Caco-2 (cell line): ENCODE measurements around the gene MYH9. TPM values are rescaled to one million over a fixed set of nuclear protein-coding genes. Genes with fewer than 3 reads are reported as not detected.

Experiments used
- BruUV-seq: library from RNA; stranded (reverse); fragments of 400-500 nt; replicated peaks from 2 replicates; lab custom pipeline; 2021; lab: Mats Ljungman, UMichigan
- CTCF ChIA-PET: fragments of 300-600 bp; sonication (Branson Sonifier 250); formaldehyde crosslinking; loops from one replicate; lab custom pipeline; 2022; ENCODE audit warnings: antibody characterized with exemption; lab: Charles Lee
- POLR2A ChIA-PET: fragments of 300-600 bp; sonication (Branson Sonifier 250); formaldehyde crosslinking; loops from one replicate; lab custom pipeline; 2022; ENCODE audit warnings: antibody characterized with exemption; lab: Charles Lee
- DNase-seq, 2 experiments: peaks; one replicate each; pipeline versions ENCODE4 v3.0.0 to v3.0.0-alpha.2; 2020 to 2022
- H3K27me3 ChIP-seq: replicated peaks from 2 replicates; pipeline ENCODE4 v1.6.0; 2011; ENCODE audit warnings: low read length; ENCODE audit not compliant: control insufficient read depth, insufficient read depth
- H3K36me3 ChIP-seq: 2 replicates; pipeline ENCODE4 v1.5.1; 2011; ENCODE audit warnings: low read length; ENCODE audit not compliant: control insufficient read depth, insufficient read depth
- H3K4me1 ChIP-seq: fragments of 250-450 bp; sonication (Bioruptor Pico); 2 replicates; pipeline ENCODE4 v1.5.1; 2020; ENCODE audit warnings: mild to moderate bottlenecking
- H3K4me3 ChIP-seq: 2 replicates; pipeline ENCODE4 v1.5.1; 2011; ENCODE audit warnings: low read depth, mild to moderate bottlenecking, control low read depth, low read length
- H3K9me3 ChIP-seq: fragments of 250-450 bp; sonication (Bioruptor Pico); 2 replicates; pipeline ENCODE4 v1.5.1; 2020; ENCODE audit warnings: mild to moderate bottlenecking, moderate library complexity
- H3K27ac Mint-ChIP-seq: one replicate; pipeline ENCODE4 v1.8.0; 2022; ENCODE audit warnings: mixed read lengths; ENCODE audit not compliant: unreplicated experiment
- H3K27me3 Mint-ChIP-seq: one replicate; pipeline ENCODE4 v1.8.0; 2022; ENCODE audit warnings: mixed read lengths; ENCODE audit not compliant: insufficient read depth, unreplicated experiment
- H3K36me3 Mint-ChIP-seq: one replicate; pipeline ENCODE4 v1.8.0; 2022; ENCODE audit warnings: mild to moderate bottlenecking, mixed read lengths; ENCODE audit not compliant: insufficient read depth, unreplicated experiment
- H3K4me1 Mint-ChIP-seq: one replicate; pipeline ENCODE4 v1.8.0; 2022; ENCODE audit warnings: low read depth, mixed read lengths; ENCODE audit not compliant: unreplicated experiment
- H3K4me3 Mint-ChIP-seq: one replicate; pipeline ENCODE4 v1.8.0; 2022; ENCODE audit warnings: mild to moderate bottlenecking, moderate library complexity, mixed read lengths; ENCODE audit not compliant: unreplicated experiment
- H3K9me3 Mint-ChIP-seq: one replicate; pipeline ENCODE4 v1.8.0; 2022; ENCODE audit warnings: mixed read lengths; ENCODE audit not compliant: unreplicated experiment
- CTCF ChIP-seq, 2 experiments: fragments of 200-600 bp in 1 of 2; IDR thresholded peaks; 1 replicate in 1 of 2; 2 replicates in 1 of 2; pipeline versions ENCODE4 v1.5.1 to v1.8.0; 2011 to 2022; ENCODE audit warnings: antibody characterized with exemption in 1 of 2, control low read depth in 1 of 2, inconsistent platforms in 1 of 2, low read depth in 1 of 2, low read length in 1 of 2, mild to moderate bottlenecking in 1 of 2, moderate library complexity in 1 of 2; ENCODE audit not compliant: insufficient read depth in 1 of 2, severe bottlenecking in 1 of 2, unreplicated experiment in 1 of 2
- intact Hi-C: fragments of 100-400 bp; cut with micrococcal nuclease; formaldehyde crosslinking; loops from one replicate; pipeline ENCODE4 v1.10.0; 2022; ENCODE audit not compliant: unreplicated experiment
- total RNA-seq: library from RNA; stranded (reverse); gene quantifications from 2 replicates; pipeline ENCODE4 v1.2.3, GENCODE V29; 2022

Gene MYH9
- total RNA-seq, 1 experiment from 2014 or later: 513 TPM

GRCh38 chr22:36284171-36284571 lies 103.6 kb downstream of the MYH9 start:
- no TSS peak for BruUV-seq
- H3K36me3 Mint-ChIP-seq: peaks cover 100% of the 10 kb centered on the region
- Histone ChIP-seq H3K4me3 (no peak overlapping the region), H3K4me1 (no peaks in the 10 kb centered on the region), H3K36me3 (peaks cover 11% of the 10 kb centered on the region), H3K27me3 (no peaks in the 10 kb centered on the region), H3K9me3 (no peaks in the 10 kb centered on the region)
- ChIA-PET CTCF (no interaction called here), POLR2A (no interaction called here)
- no peaks in the 10 kb centered on the region for H3K9me3 Mint-ChIP-seq
- TF ChIP-seq CTCF (IDR thresholded peaks at IDR 0.05; ENCODE audit: insufficient read depth in 1 of 2, low read depth in 1 of 2, low read length in 1 of 2, severe bottlenecking in 1 of 2, unreplicated experiment in 1 of 2): no peak
- H3K27me3 Mint-ChIP-seq: no peaks in the 10 kb centered on the region
- H3K4me1 Mint-ChIP-seq: peaks cover 9% of the 10 kb centered on the region
- intact Hi-C loops: no loop called here
- H3K27ac Mint-ChIP-seq: peak overlapping the region; percentile 57
- DNase-seq: no peak
- H3K4me3 Mint-ChIP-seq: no peak overlapping the region

DNA sequence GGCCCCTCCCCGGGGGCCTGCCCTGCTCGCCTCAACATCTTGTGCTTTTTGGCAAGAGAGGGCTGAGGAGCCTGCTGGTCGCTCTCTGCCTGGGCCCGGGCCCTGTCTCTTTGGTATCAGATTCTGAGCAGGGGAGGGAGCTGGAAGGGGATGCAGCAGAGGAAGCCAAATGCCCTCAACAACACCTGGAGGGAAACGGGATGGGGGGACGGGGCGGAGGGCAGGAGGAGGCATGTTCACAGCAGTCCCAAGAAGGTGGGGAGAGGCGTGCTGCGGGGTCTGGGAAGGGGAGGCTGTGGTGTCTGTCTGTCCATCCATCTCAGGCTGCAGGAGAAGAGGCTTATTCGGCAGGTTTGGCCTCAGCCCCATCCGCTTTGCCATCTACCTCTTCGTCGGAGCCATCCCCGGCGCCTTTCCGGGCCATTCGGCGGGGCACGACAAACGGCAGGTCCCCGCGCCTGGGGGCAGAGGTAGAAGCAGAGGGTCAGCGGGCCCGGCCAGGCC lies 105.4 kb downstream of the MYH9 start:
- CTCF ChIA-PET: no interaction called here
- H3K36me3 Mint-ChIP-seq: peaks cover 99% of the 10 kb centered on the region
- BruUV-seq: no TSS peak

DNA sequence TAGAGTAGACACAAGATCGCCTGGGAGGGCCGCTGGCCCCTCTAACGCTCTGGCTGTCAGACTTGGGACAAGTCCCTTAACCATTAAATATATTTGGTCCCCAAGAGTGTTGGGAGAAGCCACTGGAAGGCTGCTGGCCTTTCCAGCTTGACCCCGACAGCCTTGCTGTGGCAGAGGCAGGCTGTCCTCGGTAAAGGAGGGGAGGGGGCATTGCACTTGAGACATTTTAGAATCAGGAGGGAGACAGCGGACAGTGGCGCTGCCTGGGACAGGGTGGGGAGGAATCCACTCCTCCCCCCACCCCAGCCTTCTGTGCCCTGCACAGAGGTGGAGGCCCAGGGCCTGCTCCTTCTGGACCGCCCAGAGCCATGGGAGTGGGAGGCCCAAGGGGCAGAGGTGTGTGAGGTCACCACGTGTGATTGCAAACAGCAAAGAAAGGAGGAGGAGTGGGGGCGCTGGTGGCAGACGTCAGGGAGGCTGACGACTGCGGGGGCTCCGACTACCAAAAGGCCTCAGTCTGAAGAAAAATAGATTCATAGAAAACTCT lies 105.9 kb downstream of the MYH9 start:
- intact Hi-C loops: no loop called here
- Histone ChIP-seq H3K4me3 (no peak overlapping the region), H3K27me3 (no peaks in the 10 kb centered on the region), H3K36me3 (peaks cover 10% of the 10 kb centered on the region), H3K4me1 (no peaks in the 10 kb centered on the region), H3K9me3 (no peaks in the 10 kb centered on the region)
- Mint-ChIP-seq H3K4me1 (peaks cover 10% of the 10 kb centered on the region), H3K36me3 (peaks cover 98% of the 10 kb centered on the region), H3K9me3 (no peaks in the 10 kb centered on the region), H3K27ac (no peak overlapping the region), H3K4me3 (no peak overlapping the region), H3K27me3 (no peaks in the 10 kb centered on the region)
- DNase-seq: no peak
- CTCF ChIA-PET: no interaction called here
- no peak for TF ChIP-seq CTCF (IDR thresholded peaks at IDR 0.05; ENCODE audit: insufficient read depth in 1 of 2, low read depth in 1 of 2, low read length in 1 of 2, severe bottlenecking in 1 of 2, unreplicated experiment in 1 of 2)
- POLR2A ChIA-PET: no interaction called here
- no TSS peak for BruUV-seq

More for the DNA sequence above, 105.4 kb downstream of the MYH9 start:
- H3K36me3 ChIP-seq: peaks cover 10% of the 10 kb centered on the region
- H3K27me3 Mint-ChIP-seq: no peaks in the 10 kb centered on the region
- intact Hi-C loops: no loop called here
- H3K27ac Mint-ChIP-seq: no peak overlapping the region
- H3K4me3 Mint-ChIP-seq: no peak overlapping the region
- POLR2A ChIA-PET: no interaction called here
- no peak for DNase-seq
- H3K4me1 ChIP-seq: no peaks in the 10 kb centered on the region
- H3K27me3 ChIP-seq: no peaks in the 10 kb centered on the region
- peaks cover 11% of the 10 kb centered on the region for H3K4me1 Mint-ChIP-seq
- TF ChIP-seq CTCF (IDR thresholded peaks at IDR 0.05; ENCODE audit: insufficient read depth in 1 of 2, low read depth in 1 of 2, low read length in 1 of 2, severe bottlenecking in 1 of 2, unreplicated experiment in 1 of 2): no peak
- no peaks in the 10 kb centered on the region for H3K9me3 ChIP-seq
- H3K9me3 Mint-ChIP-seq: no peaks in the 10 kb centered on the region
- H3K4me3 ChIP-seq: no peak overlapping the region
